Osteoblast (primary cell): ENCODE data around the gene IPP. TPM values are rescaled to one million over a fixed set of nuclear protein-coding genes. Genes with fewer than 3 reads are reported as not detected.
A peak's percentile ranks its signal among the peaks of the same experiment; 100 is the strongest.

ENCODE experiments used
- DNase-seq: peaks from one replicate; pipeline ENCODE4 v3.0.0; 2011; ENCODE audit warnings: low spot score, mixed read lengths; ENCODE audit not compliant: insufficient read length; ENCODE audit errors: missing footprints
- H2AFZ ChIP-seq: 2 replicates; pipeline ENCODE4 v1.6.0; 2011; ENCODE audit warnings: mild to moderate bottlenecking, low read length
- H3K27ac ChIP-seq: 2 replicates; pipeline ENCODE4 v1.5.1; 2011; ENCODE audit warnings: mild to moderate bottlenecking, low read depth, low read length, moderate library complexity
- H3K27me3 ChIP-seq: 2 replicates; pipeline ENCODE4 v1.6.0; 2012; ENCODE audit warnings: mild to moderate bottlenecking, control low read depth, inconsistent platforms, low read length, moderate library complexity; ENCODE audit not compliant: insufficient read depth
- H3K36me3 ChIP-seq: 2 replicates; pipeline ENCODE4 v1.5.1; 2011; ENCODE audit warnings: mild to moderate bottlenecking, low read length, control low read depth, moderate library complexity; ENCODE audit not compliant: insufficient read depth
- H3K4me1 ChIP-seq: 2 replicates; pipeline ENCODE4 v1.5.1; 2011; ENCODE audit warnings: mild to moderate bottlenecking, low read length, control low read depth, moderate library complexity; ENCODE audit not compliant: insufficient read depth
- H3K4me2 ChIP-seq: 2 replicates; pipeline ENCODE4 v1.6.0; 2011; ENCODE audit warnings: mild to moderate bottlenecking, low read length; ENCODE audit not compliant: insufficient read depth
- H3K4me3 ChIP-seq: fragments of 200-600 bp; sonication (generic); 3 replicates; pipeline ENCODE4 v1.5.1; 2012; ENCODE audit warnings: mild to moderate bottlenecking, low read length, inconsistent platforms; ENCODE audit not compliant: insufficient read depth
- H3K79me2 ChIP-seq: 2 replicates; pipeline ENCODE4 v1.6.0; 2012; ENCODE audit warnings: mild to moderate bottlenecking, low read length, control low read depth, inconsistent platforms; ENCODE audit not compliant: insufficient read depth
- H3K9me3 ChIP-seq: 2 replicates; pipeline ENCODE4 v1.5.1; 2011; ENCODE audit warnings: low read depth, low read length, control low read depth
- H4K20me1 ChIP-seq: 2 replicates; pipeline ENCODE4 v1.6.0; 2012; ENCODE audit warnings: mild to moderate bottlenecking, low read length, control low read depth; ENCODE audit not compliant: insufficient read depth
- CTCF ChIP-seq: IDR thresholded peaks from 2 replicates; pipeline ENCODE4 v1.5.1; 2011; ENCODE audit warnings: mild to moderate bottlenecking, low read depth, low read length, moderate library complexity; ENCODE audit errors: extremely low read depth
- total RNA-seq: library from RNA; depleted of rRNA; stranded (reverse); fragments of >200 nt; gene quantifications from 2 replicates; pipeline ENCODE4 v1.2.3, GENCODE V29; 2012

IPP gene
- 14.1 and 16.2 TPM in 2 replicates for total RNA-seq

GRCh38 chr1:45750298-45751038 is at the start of gene IPP:
IPP (minus strand) TSS chr1:45750653; CDS start chr1:45746411, 4,242 bp downstream.
- H3K4me3 ChIP-seq = peak within 1 kb of the TSS; percentile 83
- TF ChIP-seq CTCF = peak; percentile 27
- no peaks in the 10 kb centered on the region for H3K9me3 ChIP-seq
- H3K27ac ChIP-seq = peak within 1 kb of the TSS; percentile 95
- peak; percentile 100 for DNase-seq
- H3K27me3 ChIP-seq = no peaks in the 10 kb centered on the region
- H3K36me3 ChIP-seq = no peaks in the 10 kb centered on the region
- H3K4me2 ChIP-seq = peak within 1 kb of the TSS; percentile 91
- peaks cover 4% of the 10 kb centered on the region for H3K4me1 ChIP-seq
- H2AFZ ChIP-seq = peak within 1 kb of the TSS; percentile 100
- no peaks in the 10 kb centered on the region for H4K20me1 ChIP-seq
- H3K79me2 ChIP-seq = peaks cover 17% of the 10 kb centered on the region

- H3K79me2 ChIP-seq = no peaks in the 10 kb centered on the region
- no peaks in the 10 kb centered on the region for H3K27me3 ChIP-seq
- no peaks in the 10 kb centered on the region for H3K36me3 ChIP-seq
Measured at GRCh38 chr1:45796946-45797345, 46.5 kb upstream of the IPP start.

GRCh38 chr1:45796381-45796780 is 45.9 kb upstream of the IPP start:
- no peak overlapping the region for H3K4me2 ChIP-seq
- H2AFZ ChIP-seq = peak overlapping the region; percentile 63
- no peaks in the 10 kb centered on the region for H3K36me3 ChIP-seq
- H3K4me1 ChIP-seq = no peaks in the 10 kb centered on the region
- H3K79me2 ChIP-seq = no peaks in the 10 kb centered on the region
- no peaks in the 10 kb centered on the region for H4K20me1 ChIP-seq
- H3K27ac ChIP-seq = no peak overlapping the region
- no peaks in the 10 kb centered on the region for H3K9me3 ChIP-seq
- H3K4me3 ChIP-seq = no peak overlapping the region
- H3K27me3 ChIP-seq = no peaks in the 10 kb centered on the region
- no peak for TF ChIP-seq CTCF
- no peak for DNase-seq

More at GRCh38 chr1:45796946-45797345, 46.5 kb upstream of the IPP start:
- no peak overlapping the region for H3K4me2 ChIP-seq
- no peak overlapping the region for H3K27ac ChIP-seq
- H3K9me3 ChIP-seq = no peaks in the 10 kb centered on the region
- H4K20me1 ChIP-seq = no peaks in the 10 kb centered on the region
- no peaks in the 10 kb centered on the region for H3K4me1 ChIP-seq
- no peak for TF ChIP-seq CTCF
- no peak overlapping the region for H3K4me3 ChIP-seq
- no peak for DNase-seq
- H2AFZ ChIP-seq = no peak overlapping the region

GRCh38 chr1:45793942-45794604 is 43.6 kb upstream of the IPP start:
- H4K20me1 ChIP-seq = no peaks in the 10 kb centered on the region
- no peaks in the 10 kb centered on the region for H3K79me2 ChIP-seq
- no peaks in the 10 kb centered on the region for H3K9me3 ChIP-seq
- peak; percentile 23 for DNase-seq
- no peak for TF ChIP-seq CTCF
- no peaks in the 10 kb centered on the region for H3K27me3 ChIP-seq
- H3K4me3 ChIP-seq = peak overlapping the region; percentile 56
- peak overlapping the region; percentile 84 for H2AFZ ChIP-seq
- no peaks in the 10 kb centered on the region for H3K36me3 ChIP-seq
- H3K27ac ChIP-seq = no peak overlapping the region
- H3K4me2 ChIP-seq = peak overlapping the region; percentile 74
- H3K4me1 ChIP-seq = no peaks in the 10 kb centered on the region
